Stimulated activated CD4-positive, alpha-beta T cell treated with anti-CD3 and anti-CD28 coated beads, TNF-alpha, amount 100 ng/mL, for 48 hours (primary cell): ENCODE results near the gene MRO.
"Not testable (repeated sequence)": the region's sequence is repeated elsewhere in the genome, so short reads cannot be mapped to it uniquely, and the experiment has no call there.

Experiments
- DNase-seq, 3 donors: peaks; one replicate each; pipeline ENCODE4 v3.0.0-alpha.2; 2020; ENCODE audit warnings: low read depth in 3 of 3

MRO gene

GRCh38 chr18:50836521-50836957 lies 16.7 kb upstream of the MRO start:
- no peak for DNase-seq

GRCh38 chr18:50833496-50833895 lies 13.7 kb upstream of the MRO start:
- not testable (repeated sequence) for DNase-seq

GRCh38 chr18:50832754-50833153 lies 12.9 kb upstream of the MRO start:
- DNase-seq, result no peak

- no peak for DNase-seq
Measured at GRCh38 chr18:50830544-50830943, 10.7 kb upstream of the MRO start.

- DNase-seq, result no peak
Measured at GRCh38 chr18:50829644-50830043, 9.8 kb upstream of the MRO start.

GRCh38 chr18:50826027-50826426 lies 6.2 kb upstream of the MRO start:
- no peak for DNase-seq

- DNase-seq, result no peak
Measured at GRCh38 chr18:50825621-50826020, 5.8 kb upstream of the MRO start.

GRCh38 chr18:50822756-50823155 lies 2.9 kb upstream of the MRO start:
- DNase-seq, result no peak

- DNase-seq, result no peak
Measured at GRCh38 chr18:50820901-50821520, 1.2 kb upstream of the MRO start.

- DNase-seq, result no peak
Measured at GRCh38 chr18:50819027-50819727, 639 bp downstream of the MRO start.

GRCh38 chr18:50816419-50817166 lies 3.2 kb downstream of the MRO start:
- DNase-seq, result no peak

- no peak for DNase-seq
Measured at GRCh38 chr18:50814395-50814794, 5.4 kb downstream of the MRO start.

- no peak for DNase-seq
Measured at GRCh38 chr18:50813353-50813752, 6.5 kb downstream of the MRO start.

GRCh38 chr18:50812834-50813233 lies 7.0 kb downstream of the MRO start:
- DNase-seq, result no peak

- no peak for DNase-seq
Measured at GRCh38 chr18:50807176-50807575, 12.6 kb downstream of the MRO start.

GRCh38 chr18:50806208-50806616 lies 13.6 kb downstream of the MRO start:
- DNase-seq, result no peak

GRCh38 chr18:50805732-50806131 lies 14.1 kb downstream of the MRO start:
- DNase-seq, result no peak

GRCh38 chr18:50803592-50803991 lies 16.2 kb downstream of the MRO start:
- DNase-seq, result no peak

- no peak for DNase-seq
Measured at GRCh38 chr18:50802141-50802540, 17.7 kb downstream of the MRO start.

- DNase-seq, result no peak
Measured at GRCh38 chr18:50797142-50797541, 22.7 kb downstream of the MRO start.

GRCh38 chr18:50796495-50796894 lies 23.3 kb downstream of the MRO start:
- DNase-seq, result no peak

- no peak for DNase-seq
Measured at GRCh38 chr18:50793641-50794565, 25.9 kb downstream of the MRO start.
